NCI-H510A treated with DMSO at 0.1 percent for 48 hours (cell line): ENCODE results near the gene DSTYK.

Experiments
- DNase-seq: peaks from one replicate; lab custom pipeline; 2025; lab: John Stamatoyannopoulos, UW

Gene DSTYK

GRCh38 chr1:205211169-205211838, at the start of gene DSTYK:
TSS of gene DSTYK (minus strand) at chr1:205211702. CDS start at chr1:205211535, 167 bp downstream.
- DNase-seq = peak; percentile 88

DNA sequence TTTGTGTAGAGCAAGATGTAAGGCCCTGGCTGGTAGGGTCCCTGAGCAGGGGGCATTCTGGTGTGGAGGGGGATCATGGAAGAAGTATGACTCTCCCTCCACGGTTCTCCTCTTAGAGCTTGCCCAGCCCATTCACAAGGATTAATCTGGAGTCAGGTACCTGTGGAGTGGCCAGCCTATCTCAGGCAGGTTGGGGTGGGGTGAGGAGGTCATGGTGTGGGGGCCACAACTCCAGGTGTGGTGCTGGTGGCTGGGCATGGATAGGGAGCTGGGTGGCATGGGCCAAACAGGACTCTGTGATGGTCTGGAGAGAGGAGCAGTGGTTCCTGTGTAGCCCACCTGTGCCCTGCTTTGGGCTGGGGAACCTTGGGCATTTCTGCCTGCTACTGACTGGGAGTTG, 48.5 kb upstream of the DSTYK start:
- no peak for DNase-seq

- no peak for DNase-seq
Measured at GRCh38 chr1:205259324-205259832, 47.9 kb upstream of the DSTYK start.

DNA sequence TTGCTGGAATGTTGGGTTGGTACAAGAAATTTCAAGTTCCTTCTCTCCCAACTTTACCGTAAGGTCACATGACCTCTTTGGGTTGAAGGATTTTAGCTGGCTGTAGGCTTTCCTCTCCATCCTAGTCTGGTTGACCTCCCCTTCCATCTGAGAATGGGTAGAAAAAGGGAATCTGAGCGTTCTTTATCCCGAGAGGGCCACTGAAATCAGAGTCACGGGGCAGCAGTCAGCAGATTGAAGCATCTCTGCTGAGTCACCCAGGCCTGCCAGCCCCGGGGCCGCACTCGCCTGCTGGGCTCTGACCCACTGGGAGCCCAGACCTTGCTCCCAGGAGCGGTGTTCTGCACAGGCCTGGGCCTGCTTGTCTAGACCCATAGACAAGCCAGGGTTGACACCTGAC, 47.2 kb upstream of the DSTYK start:
- no peak for DNase-seq

GRCh38 chr1:205258261-205258691, 46.8 kb upstream of the DSTYK start:
- no peak for DNase-seq

- DNase-seq = no peak
Measured at GRCh38 chr1:205257735-205258134, 46.2 kb upstream of the DSTYK start.

- DNase-seq = no peak
Measured at GRCh38 chr1:205256951-205257625, 45.6 kb upstream of the DSTYK start.

GRCh38 chr1:205255941-205256780, 44.7 kb upstream of the DSTYK start:
- DNase-seq = peak; percentile 86

DNA sequence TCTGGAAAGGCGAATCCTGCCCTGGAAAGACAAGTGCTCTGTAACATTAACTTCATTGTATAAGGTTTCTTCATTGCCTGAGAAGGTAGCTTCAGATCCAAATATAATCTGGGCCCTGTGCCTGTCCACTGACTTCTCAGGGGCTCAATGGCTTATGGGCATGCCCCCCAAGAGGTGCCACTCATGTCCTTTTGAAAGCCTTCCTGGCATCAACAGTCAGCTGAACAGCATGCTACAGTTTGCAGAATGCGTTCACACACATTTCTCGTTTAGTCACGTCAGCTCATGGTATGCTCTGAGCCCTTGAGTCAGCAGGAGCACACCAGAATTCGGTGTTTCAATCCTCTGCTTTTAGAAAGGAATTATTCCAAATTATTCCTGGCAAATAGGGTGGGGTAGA, 40.1 kb upstream of the DSTYK start:
- no peak for DNase-seq

DNA sequence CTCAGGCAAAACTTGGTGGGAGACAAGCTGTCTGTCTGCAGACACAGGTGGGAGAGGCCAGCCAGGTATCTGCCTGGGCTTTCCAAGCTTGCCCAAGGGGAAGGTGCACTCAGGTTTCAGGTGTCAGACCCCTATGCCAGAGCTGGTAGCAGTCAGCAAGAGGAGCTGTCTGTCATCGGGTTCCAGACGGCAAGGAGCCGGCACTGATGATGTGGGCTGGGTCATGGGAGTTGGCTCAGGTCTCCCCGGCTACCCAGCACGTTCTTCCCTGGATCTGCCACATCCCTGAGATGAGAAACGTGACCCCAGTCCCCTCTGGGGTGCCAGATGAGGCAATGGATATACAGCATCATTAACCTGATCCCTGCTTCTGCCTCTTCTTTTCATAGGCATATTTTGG, 39.2 kb upstream of the DSTYK start:
- no peak for DNase-seq

DNA sequence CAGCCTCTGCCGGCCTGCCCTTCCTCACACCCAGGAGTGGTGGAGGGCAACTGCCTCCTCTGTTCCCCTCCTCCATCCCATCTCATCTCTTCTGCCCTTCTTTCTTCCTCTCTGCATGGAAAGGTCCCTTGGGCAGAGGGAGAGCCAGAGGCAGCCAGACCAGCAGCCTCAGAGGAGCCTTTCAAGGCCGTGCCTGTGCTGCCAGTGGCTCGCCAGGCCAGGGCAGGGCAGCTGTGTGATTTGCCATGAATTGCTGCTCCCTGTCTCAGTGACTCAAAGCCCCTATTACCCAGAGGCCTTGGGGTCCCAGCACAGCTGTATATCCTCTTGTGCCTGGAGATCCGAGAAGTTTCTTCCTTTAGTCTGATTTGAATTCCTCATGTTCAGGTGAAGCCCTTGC, 38.1 kb upstream of the DSTYK start:
- DNase-seq = no peak

- DNase-seq = peak; percentile 39
Measured at GRCh38 chr1:205248793-205249601, 37.5 kb upstream of the DSTYK start.

DNA sequence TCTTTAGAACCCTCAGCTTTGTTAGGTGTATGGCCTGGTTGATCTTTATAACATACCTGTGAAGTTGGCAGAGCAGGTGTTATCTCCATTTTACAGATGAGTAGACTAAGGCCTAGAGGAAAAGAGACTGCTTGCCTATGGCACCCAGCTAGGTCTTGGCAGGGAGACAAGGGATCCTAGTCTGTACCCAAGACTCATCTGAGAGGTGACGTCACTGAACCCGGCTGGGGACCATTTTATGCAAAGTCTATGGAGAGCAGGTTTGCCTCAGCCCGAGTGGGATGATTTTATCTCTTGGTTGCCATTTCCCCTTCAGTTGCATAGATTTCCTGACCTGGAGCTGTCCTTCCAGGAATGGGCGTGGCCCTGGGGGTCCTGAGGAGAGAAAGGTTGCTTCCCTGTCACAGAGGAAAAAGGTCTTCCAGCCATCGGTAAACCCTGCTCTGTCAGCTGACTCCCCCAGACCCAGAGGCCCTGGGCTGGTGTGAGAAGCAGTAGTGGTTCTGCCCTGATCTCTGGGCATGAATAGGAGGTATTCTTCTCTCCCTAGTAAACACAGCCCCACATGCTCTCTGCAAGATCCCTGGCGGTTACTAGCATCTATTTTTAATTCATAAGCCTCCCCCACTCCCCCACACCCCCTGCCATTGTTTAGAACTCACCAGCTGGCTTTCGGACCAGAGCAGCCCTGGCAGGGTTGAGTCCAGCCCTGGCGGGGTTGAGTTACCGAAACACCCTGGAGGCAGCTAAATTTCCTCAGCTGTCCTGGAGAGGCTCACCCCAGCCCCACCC, 35.8 kb upstream of the DSTYK start:
- DNase-seq = no peak

DNA sequence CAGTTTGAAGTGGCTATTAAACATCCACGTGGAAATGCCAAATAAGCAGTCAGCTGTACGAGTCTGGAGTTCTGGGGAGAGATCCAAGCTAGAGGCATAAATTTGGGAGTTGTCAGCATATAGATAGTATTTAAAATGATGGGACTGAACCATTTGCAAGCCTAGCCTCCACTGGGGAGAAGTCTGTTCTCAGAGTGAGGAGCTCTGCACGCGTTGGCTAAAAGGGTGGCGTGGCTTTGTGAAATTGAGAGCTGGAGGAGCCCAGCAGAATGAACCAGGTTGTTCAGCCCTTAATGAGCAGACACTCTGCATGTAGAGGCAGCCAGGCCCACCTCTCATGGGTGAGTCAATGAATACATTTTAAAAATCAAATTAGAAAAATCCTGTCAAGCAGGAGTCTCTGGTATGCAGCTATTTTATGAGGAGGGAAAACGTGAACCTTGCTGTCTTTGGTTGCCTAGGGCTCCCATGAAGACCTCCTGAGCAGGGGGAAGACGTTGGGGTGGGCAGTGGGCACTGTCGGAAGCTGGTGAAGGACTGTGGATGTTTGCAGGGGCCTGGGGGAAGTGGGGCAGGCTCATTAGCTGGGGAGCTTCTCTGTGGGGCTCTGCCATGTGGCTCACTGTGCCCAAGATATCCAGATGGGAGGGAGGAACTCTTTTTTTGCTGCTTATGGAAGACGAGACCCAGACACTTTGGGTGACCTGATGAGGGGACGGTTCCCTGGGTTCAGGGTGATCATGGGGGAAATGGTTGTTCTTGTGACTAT, 35.0 kb upstream of the DSTYK start:
- DNase-seq = no peak

GRCh38 chr1:205245096-205245495, 33.6 kb upstream of the DSTYK start:
- no peak for DNase-seq

GRCh38 chr1:205244384-205244783, 32.9 kb upstream of the DSTYK start:
- DNase-seq = no peak

- DNase-seq = no peak
Measured at GRCh38 chr1:205243350-205244191, 32.1 kb upstream of the DSTYK start.

- no peak for DNase-seq
Measured at GRCh38 chr1:205241366-205242030, 30.0 kb upstream of the DSTYK start.

- DNase-seq = no peak
Measured at GRCh38 chr1:205240569-205240968, 29.1 kb upstream of the DSTYK start.
